Measurements from ENCODE around the gene GMPR.

GMPR gene

DNA sequence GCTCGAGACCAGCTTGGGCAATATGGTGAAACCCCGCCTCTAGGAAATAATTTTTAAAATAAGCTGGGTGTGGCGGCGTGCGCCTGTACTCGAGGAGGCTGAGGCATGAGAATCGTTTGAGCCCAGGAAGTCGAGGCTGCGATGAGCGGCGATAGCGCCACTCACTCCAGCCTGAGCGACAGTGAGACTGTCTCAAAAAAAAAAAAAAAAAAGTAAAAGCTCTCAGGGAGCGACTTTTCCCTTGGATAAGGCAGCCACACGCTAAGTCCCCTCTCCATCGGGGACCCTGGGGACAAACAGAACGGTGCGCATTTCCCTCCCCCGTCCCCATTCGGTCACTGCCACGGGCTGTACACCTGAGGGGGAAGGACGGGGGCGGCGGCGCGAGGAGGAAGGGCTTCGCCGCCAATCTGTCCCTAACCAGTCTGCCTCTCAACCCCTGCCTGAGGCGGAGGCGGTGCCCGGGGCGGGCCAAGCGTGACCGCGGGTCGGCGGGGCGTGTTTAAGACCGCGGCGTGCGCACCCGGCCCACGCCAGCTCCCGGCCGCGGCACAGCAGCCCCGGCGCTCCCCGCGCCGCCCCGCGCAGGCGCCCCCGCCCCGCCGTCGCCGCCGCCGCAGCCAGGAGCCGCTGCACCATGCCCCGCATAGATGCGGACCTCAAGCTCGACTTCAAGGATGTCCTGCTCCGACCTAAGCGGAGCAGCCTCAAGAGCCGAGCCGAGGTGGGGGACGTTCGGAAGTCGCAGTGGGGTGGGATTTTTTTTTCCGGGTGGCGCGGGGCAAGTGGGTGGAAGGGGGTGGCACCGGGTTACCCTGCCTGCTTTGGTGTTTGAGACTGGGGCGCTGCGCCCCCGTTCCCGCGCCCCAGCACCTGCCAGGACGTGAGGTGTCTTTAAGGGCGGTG is at the start of gene GMPR:
Gene GMPR, plus strand, starts transcription at position 531 of the 906 bp plus-strand sequence. Its CDS starts 107 bp downstream, at position 638.
- DNase-seq (ENCODE audit: low spot score): peak; percentile 90

GRCh38 chr6:16190214-16190613 is 48.2 kb upstream of the GMPR start:
- DNase-seq (ENCODE audit: low spot score): no peak

GRCh38 chr6:16196260-16196983 is 42.0 kb upstream of the GMPR start:
- no peak for DNase-seq (ENCODE audit: low spot score)

GRCh38 chr6:16196984-16197546 is 41.3 kb upstream of the GMPR start:
- no peak for DNase-seq (ENCODE audit: low spot score)

DNA sequence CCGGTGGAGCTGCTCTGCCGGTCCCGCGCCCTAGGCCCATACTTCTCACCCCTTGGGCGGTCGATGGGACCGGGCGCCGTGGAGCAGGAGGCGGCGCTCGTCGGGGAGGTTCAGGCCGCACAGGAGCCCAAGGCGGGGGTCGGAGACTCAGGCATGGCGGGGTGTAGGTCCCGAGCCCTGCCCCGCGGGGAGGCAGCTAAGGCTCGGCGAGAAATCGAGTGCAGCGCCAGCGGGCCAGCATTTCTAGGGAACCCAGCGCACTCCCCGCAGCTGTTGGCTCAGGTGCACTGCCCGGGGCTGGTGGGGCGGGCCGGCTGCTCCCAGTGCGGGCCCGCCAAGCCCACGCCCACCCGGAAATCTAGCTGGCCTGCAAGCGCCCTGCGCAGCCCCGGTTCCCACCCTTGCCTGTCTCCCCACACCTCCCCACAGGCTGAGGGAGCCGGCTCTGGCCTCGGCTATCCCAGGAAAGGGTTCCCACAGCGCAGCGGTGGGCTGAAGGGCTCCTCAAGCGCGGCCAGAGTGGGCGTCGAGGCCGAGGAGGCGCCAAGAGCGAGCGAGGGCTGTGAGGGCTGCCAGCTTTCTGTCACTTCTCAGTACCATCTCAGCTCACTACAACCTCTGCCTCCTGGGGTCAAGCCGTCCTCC is 40.2 kb upstream of the GMPR start:
- no peak for DNase-seq (ENCODE audit: low spot score)

- no peak for DNase-seq (ENCODE audit: low spot score)
Observed at GRCh38 chr6:16199804-16200203, 38.6 kb upstream of the GMPR start.

DNA sequence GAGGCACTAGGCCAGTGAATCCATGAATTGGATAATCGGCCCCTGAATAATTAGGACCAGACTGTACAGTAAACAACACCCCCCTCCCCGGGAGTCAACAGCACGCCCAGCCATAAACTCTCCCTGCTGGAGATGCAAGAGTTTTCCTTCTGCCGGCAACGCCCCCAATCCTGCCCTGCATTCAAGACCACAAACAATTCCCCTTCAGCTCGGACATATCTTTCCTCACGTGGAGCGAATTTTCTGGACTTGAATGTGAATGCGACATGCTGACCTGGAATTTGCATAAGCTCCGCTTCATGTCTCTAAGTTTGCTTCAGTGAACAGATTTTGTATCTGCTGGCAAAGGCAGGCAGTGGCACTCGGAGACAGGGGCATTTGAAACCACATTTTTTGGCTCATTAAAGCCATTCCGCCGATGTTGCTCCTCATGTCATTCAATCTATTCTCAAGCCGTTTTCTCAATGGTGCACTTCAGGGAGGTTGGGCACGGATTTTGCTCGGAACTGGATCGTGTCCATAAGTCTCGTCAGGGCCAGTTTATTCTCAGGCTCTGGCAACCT is 38.0 kb upstream of the GMPR start:
- DNase-seq (ENCODE audit: low spot score): no peak

DNA sequence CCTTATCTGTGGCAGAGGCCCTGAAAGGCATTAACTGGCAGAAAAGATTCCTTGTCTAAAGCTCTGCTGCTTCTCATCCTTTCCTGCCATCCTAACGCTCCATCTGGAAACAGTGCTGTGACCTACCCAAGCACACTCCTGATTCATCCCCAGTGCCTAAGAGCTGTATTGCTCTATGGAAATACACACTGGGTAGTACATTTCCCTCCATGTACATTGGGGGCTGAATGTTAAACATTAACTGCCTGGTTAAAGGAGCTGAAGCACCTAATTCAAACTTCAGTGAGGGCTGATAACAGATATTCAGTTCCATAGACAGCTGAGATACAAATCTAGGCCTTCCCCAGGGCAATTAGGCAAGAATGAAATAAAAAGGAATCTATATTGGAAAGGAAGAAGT is 36.7 kb upstream of the GMPR start:
- no peak for DNase-seq (ENCODE audit: low spot score)

- DNase-seq (ENCODE audit: low spot score): no peak
Observed at GRCh38 chr6:16204653-16205376, 33.6 kb upstream of the GMPR start.

DNA sequence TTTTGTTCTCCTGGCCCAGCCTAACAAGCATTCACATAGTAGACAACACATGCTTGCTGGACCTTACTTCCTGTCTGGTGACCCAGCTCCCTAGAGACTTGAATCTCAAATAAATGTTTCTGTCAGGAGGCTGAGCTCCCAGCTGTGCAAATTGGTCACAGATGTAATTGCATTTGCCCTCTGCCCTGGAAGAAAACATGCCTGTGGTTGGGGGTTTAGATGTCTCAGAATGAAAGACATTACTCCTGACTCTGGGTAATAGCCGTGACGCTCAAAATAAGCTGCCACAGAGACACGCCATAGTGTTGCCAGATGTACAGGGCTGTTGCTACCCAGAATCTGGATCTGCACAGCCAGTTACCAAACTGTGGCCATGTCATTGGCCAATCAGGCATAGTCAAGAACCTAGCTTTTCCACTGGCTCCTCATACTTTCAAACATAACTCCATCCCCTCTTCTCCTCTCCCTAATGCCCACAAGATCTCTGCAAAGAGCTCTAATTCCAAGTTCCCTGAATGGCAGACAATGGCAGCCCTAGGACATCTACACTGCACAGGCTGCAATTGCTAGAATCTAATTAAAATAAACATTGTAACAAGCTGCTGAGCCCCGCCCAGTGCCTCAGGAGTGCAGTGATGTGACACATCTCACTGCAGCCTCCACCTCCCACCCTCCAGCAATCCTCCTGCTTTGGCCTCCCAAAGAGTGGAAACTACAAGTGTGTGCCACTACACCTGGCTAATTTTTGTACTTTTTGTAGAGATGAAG is 32.8 kb upstream of the GMPR start:
- no peak for DNase-seq (ENCODE audit: low spot score)

DNA sequence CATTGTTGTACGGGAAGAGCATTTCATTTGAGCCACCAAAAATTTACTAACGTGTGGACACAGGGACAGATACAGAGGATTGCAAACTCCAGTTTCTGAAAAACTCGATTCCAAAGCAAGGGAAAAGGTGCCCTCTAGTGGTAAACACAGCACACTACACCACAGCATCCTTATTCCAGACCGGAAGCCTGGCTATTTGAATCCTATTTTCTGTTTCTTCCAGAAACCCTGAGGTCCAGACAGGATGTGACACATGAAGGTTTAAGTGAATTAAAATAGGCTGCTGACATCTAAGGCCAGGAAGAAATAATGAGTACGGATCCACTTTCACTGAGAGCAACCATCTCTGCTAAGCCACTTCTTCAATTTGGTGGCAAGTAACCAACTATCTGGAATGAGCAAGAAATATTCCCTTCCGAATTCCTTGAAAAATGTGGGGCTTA is 31.8 kb upstream of the GMPR start:
- DNase-seq (ENCODE audit: low spot score): peak; percentile 80

DNA sequence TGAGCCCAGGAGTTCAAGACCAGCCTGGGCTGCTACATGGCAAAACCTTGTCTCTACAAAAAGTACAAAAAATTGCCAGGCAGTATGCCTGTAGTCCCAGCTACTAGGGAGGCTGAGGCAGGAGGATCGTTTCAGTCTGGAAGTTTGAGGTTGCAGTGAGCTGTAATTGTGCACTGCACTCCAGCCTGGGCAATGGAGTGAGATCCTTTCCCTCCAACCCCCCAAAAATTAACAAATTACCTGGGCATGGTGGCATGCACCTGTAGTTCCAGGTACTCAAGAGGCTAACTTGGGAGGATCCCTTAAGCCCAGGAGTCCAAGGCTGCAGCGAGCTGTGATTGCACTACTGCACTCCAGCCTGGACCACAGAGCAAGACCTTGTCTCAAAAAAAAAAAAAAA is 29.4 kb upstream of the GMPR start:
- DNase-seq (ENCODE audit: low spot score): no peak

DNA sequence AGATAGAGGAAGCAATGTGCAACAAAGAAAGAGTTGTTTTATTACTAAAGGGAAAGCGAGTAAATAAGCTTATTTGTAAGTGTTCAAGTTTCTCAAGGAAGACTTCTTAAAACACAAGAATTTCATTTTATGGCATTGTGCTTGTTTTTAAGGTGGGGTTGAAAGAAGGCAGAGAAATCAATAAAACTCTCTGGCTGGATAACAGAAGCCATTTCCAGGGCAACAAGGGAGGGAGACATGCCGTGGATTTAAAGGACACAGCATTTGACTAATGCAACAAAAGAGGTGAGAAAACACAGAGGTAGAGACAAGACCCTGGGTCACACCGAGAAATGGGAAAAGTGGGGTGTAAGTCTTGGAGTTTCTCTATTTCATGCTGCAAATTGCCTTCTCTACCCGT is 28.8 kb upstream of the GMPR start:
- DNase-seq (ENCODE audit: low spot score): no peak

DNA sequence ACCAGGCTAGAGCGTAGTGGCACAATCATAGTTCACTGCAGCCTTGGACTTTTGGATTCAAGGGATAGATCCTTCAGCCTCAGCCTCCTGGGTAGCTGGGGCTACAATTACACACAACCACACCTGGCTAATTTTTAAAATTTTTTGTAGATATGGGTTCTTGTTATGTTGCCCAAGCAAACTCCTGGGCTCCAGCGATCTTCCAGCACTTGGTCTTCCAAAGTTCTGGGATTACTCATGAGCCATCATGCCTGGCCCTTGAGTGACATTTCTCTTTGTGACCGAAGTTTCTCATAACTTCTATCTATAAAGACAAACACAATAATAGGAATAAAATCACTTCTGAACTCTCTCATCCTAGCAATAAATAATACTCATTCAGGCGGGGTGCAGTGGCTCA is 26.1 kb upstream of the GMPR start:
- no peak for DNase-seq (ENCODE audit: low spot score)

- DNase-seq (ENCODE audit: low spot score): no peak
Observed at GRCh38 chr6:16216501-16217155, 21.8 kb upstream of the GMPR start.

DNA sequence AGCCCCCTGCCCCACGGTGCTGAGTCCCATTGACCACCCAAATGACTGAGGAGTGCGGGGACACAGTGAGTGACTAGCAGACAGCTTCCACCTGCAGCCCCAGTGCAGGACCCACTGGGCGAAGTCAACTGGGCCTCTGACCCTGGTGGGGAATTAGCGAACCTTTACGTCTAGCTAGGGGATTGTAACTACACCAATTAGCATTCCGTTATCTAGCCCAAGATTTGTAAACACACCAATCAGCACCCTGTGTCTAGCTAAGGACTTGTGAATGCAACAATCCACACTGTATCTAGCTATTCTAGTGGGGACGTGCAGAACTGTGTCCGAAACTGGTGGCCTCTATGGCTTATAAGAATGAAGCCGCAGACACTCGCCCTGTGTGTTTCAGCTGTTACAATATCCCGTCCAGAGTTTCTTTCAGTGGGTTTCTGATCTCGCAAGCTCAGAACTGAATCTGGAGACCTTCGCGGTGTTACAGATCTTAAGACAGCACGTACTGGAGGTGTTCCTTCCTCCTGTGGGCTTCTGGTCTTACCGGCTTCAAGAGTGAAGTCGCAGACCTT is 21.1 kb upstream of the GMPR start:
- no peak for DNase-seq (ENCODE audit: low spot score)

- DNase-seq (ENCODE audit: low spot score): no peak
Observed at GRCh38 chr6:16222826-16223225, 15.6 kb upstream of the GMPR start.

GRCh38 chr6:16223362-16223761 is 15.0 kb upstream of the GMPR start:
- no peak for DNase-seq (ENCODE audit: low spot score)

- DNase-seq (ENCODE audit: low spot score): peak; percentile 49
Observed at GRCh38 chr6:16224409-16224808, 14.0 kb upstream of the GMPR start.

All from hematopoietic multipotent progenitor cell treated with erythropoietin and hydrocortisone succinate and interleukin-3 and kit ligand, for 15 days (in vitro differentiated cells).